B cell (primary cell): ENCODE data around the gene PDAP1. TPM values are rescaled to one million over a fixed set of nuclear protein-coding genes. Genes with fewer than 3 reads are reported as not detected.
A peak's percentile ranks its signal among the peaks of the same experiment; 100 is the strongest.

ENCODE experiments used
- ATAC-seq: fragments of 200-7000 bp; cut with Tn5 transposase; one replicate; pipeline ENCODE4 v1.10.0; 2021; ENCODE audit warnings: low read depth, mild to moderate bottlenecking, moderate number of reproducible peaks, moderate library complexity
- CTCF ChIA-PET: fragments of 350-600 bp; sonication (Branson Sonifier 250); formaldehyde crosslinking; loops from one replicate; lab custom pipeline; 2021; ENCODE audit warnings: antibody characterized with exemption, inconsistent platforms; lab: Charles Lee
- POLR2A ChIA-PET: fragments of 350-600 bp; sonication (Branson Sonifier 250); formaldehyde crosslinking; loops from one replicate; lab custom pipeline; 2021; ENCODE audit warnings: antibody characterized with exemption; lab: Charles Lee
- DNase-seq: peaks from one replicate; pipeline ENCODE4 v3.0.0; 2013
- H2AFZ ChIP-seq: 2 replicates; pipeline ENCODE4 v1.6.1; 2012; ENCODE audit warnings: mild to moderate bottlenecking, low read depth, low read length; ENCODE audit not compliant: insufficient read depth, poor library complexity, severe bottlenecking
- H3K27ac ChIP-seq, 2 donors: 1 replicate in 1 of 2; 2 replicates in 1 of 2; pipeline ENCODE4 v1.5.1; 2012 to 2013; ENCODE audit warnings: low read length in 2 of 2, mild to moderate bottlenecking in 2 of 2, moderate library complexity in 1 of 2
- H3K27me3 ChIP-seq, 4 experiments: fragments of 200-600 bp in 1 of 4; sonication (generic) in 1 of 4; replicated peaks in 1 of 4; 1 replicate in 2 of 4; 2 replicates in 2 of 4; pipeline versions ENCODE4 v1.6.1 to v1.7.0; 2013 to 2016; ENCODE audit warnings: low read length in 3 of 4, mild to moderate bottlenecking in 2 of 4, mixed read lengths in 1 of 4, moderate library complexity in 1 of 4; ENCODE audit not compliant: insufficient read depth in 4 of 4, control insufficient read depth in 3 of 4; ENCODE audit errors: control extremely low read depth in 1 of 4
- H3K36me3 ChIP-seq, 2 experiments: replicated peaks in 1 of 2; 1 replicate in 1 of 2; 2 replicates in 1 of 2; pipeline versions ENCODE4 v1.6.1 to v1.7.1; 2013; ENCODE audit warnings: low read length in 1 of 2; ENCODE audit not compliant: insufficient read depth in 2 of 2, control insufficient read depth in 1 of 2; ENCODE audit errors: control extremely low read depth in 1 of 2, extremely low read depth in 1 of 2
- H3K4me1 ChIP-seq, 2 donors: fragments of 200-600 bp in 1 of 2; sonication (generic) in 1 of 2; 1 replicate in 1 of 2; 2 replicates in 1 of 2; pipeline versions ENCODE4 v1.5.1 to v1.6.1; 2013 to 2017; ENCODE audit warnings: low read length in 2 of 2; ENCODE audit not compliant: control insufficient read depth in 2 of 2, insufficient read depth in 2 of 2
- H3K4me2 ChIP-seq: replicated peaks from 2 replicates; pipeline ENCODE3; 2012; ENCODE audit warnings: mild to moderate bottlenecking, low read depth, low read length; ENCODE audit not compliant: poor library complexity, severe bottlenecking
- H3K4me3 ChIP-seq, 5 experiments: fragments of 200-600 bp in 1 of 5; sonication (generic) in 1 of 5; 1 replicate in 3 of 5; 2 replicates in 2 of 5; pipeline versions ENCODE4 v1.5.1 to v1.7.0; 2011 to 2016; ENCODE audit warnings: low read length in 4 of 5, mild to moderate bottlenecking in 4 of 5, low read depth in 2 of 5, control low read depth in 1 of 5, moderate library complexity in 1 of 5; ENCODE audit not compliant: insufficient read depth in 1 of 5; ENCODE audit errors: control extremely low read depth in 1 of 5, extremely low read depth in 1 of 5
- H3K79me2 ChIP-seq: fragments of 200-600 bp; sonication (generic); one replicate; pipeline ENCODE4 v1.6.0; 2016; ENCODE audit warnings: low read length; ENCODE audit not compliant: control insufficient read depth, insufficient read depth
- H3K9ac ChIP-seq: fragments of 200-600 bp; sonication (generic); 2 replicates; pipeline ENCODE4 v1.6.1; 2017; ENCODE audit warnings: mild to moderate bottlenecking, low read length, moderate library complexity
- H3K9me3 ChIP-seq, 3 donors: one replicate each; pipeline versions ENCODE4 v1.6.1 to v1.7.1; 2013; ENCODE audit warnings: low read length in 2 of 3; ENCODE audit not compliant: control insufficient read depth in 2 of 3, insufficient read depth in 1 of 3; ENCODE audit errors: control extremely low read depth in 1 of 3
- H4K20me1 ChIP-seq: 2 replicates; pipeline ENCODE4 v1.6.0; 2012; ENCODE audit warnings: mild to moderate bottlenecking, low read length; ENCODE audit not compliant: insufficient read depth, control insufficient read depth, poor library complexity, severe bottlenecking
- H3K27ac Mint-ChIP-seq: one replicate; pipeline ENCODE4 v1.8.0; 2021; ENCODE audit warnings: mixed read lengths
- H3K27me3 Mint-ChIP-seq: one replicate; pipeline ENCODE4 v1.8.0; 2021; ENCODE audit warnings: mixed read lengths
- H3K4me1 Mint-ChIP-seq: one replicate; pipeline ENCODE4 v1.8.0; 2021; ENCODE audit warnings: mixed read lengths
- H3K4me3 Mint-ChIP-seq: one replicate; pipeline ENCODE4 v1.8.0; 2021; ENCODE audit warnings: mixed read lengths
- H3K9me3 Mint-ChIP-seq: one replicate; pipeline ENCODE4 v1.8.0; 2022; ENCODE audit warnings: mixed read lengths; ENCODE audit not compliant: insufficient read depth
- EZH2 ChIP-seq: IDR thresholded peaks from 2 replicates; pipeline ENCODE4 v1.6.1; 2012; ENCODE audit warnings: borderline replicate concordance, low read depth, mild to moderate bottlenecking, moderate library complexity, low read length; ENCODE audit not compliant: insufficient read depth, poor library complexity, severe bottlenecking
- WGBS: methylation state at CpG from one replicate; pipeline ENCODE4 v1.1.5; 2013; ENCODE audit warnings: missing lambda C conversion rate; ENCODE audit not compliant: insufficient coverage; 5-methylcytosine and 5-hydroxymethylcytosine counted together
- intact Hi-C: fragments of 100-400 bp; cut with micrococcal nuclease; formaldehyde crosslinking; loops from one replicate; pipeline ENCODE4 v1.10.0; 2022
- polyA plus RNA-seq: library from polyadenylated mRNA; depleted of rRNA; stranded (reverse); fragments of >200 nt; gene quantifications from 2 replicates; pipeline ENCODE4 v1.2.3, GENCODE V29; 2012
- total RNA-seq, 2 donors: library from RNA; stranded (reverse); fragments of 120-200 nt in 1 of 2; gene quantifications; 1 replicate in 1 of 2; 2 replicates in 1 of 2; pipeline versions ENCODE4 v1.2.3 to v1.2.4, GENCODE V29; 2013 to 2022
- TF ChIP-seq, protein P1 (sequence below): fragments of 200-600 bp; IDR thresholded peaks from one replicate; pipeline ENCODE4 v1.8.0; 2022; ENCODE audit warnings: antibody characterized with exemption, mild to moderate bottlenecking

PDAP1 gene
- total and polyA plus RNA-seq, 2 donors (not counting 1 experiment from before 2014, with no cell fraction given), result 19.2 to 60.4 TPM

DNA sequence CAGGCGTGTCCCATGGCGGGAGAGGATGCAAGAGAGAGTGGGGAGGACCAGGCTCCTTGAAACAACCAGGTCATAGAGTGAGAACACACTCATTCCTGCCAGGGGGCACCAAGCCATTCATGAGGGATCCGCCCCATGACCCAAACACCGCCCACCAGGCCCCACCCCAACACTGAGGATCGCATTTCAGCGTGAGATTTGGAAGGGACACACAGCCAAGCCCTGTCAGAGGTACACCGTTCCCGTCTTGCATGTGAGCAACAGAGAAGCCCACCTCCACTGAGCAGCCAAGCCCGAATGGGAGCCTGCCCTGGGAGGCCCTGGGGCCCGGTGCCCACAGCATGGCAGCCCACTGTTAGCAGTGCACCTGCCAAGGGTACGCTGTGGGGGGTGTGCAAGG lies 41.8 kb downstream of the PDAP1 start:
- Histone ChIP-seq H3K9ac (no peak overlapping the region), H3K79me2 (no peaks in the 10 kb centered on the region), H3K27ac (no peak overlapping the region), H4K20me1 (peaks cover 10% of the 10 kb centered on the region), H3K4me2 (no peak overlapping the region), H2AFZ (no peak overlapping the region), H3K9me3 (no peaks in the 10 kb centered on the region), H3K36me3 (peaks cover 0 to 37% of the 10 kb centered on the region in 2 experiments), H3K4me1 (no peaks in the 10 kb centered on the region), H3K27me3 (no peaks in the 10 kb centered on the region), H3K4me3 (no peak overlapping the region)
- H3K9me3 Mint-ChIP-seq, result no peaks in the 10 kb centered on the region
- no peaks in the 10 kb centered on the region for H3K27me3 Mint-ChIP-seq
- no peak overlapping the region for H3K4me3 Mint-ChIP-seq
- peaks cover 1% of the 10 kb centered on the region for H3K4me1 Mint-ChIP-seq
- POLR2A ChIA-PET, result no interaction called here
- no peak for ATAC-seq
- no peak for TF ChIP-seq EZH2
- TF ChIP-seq, protein P1, sequence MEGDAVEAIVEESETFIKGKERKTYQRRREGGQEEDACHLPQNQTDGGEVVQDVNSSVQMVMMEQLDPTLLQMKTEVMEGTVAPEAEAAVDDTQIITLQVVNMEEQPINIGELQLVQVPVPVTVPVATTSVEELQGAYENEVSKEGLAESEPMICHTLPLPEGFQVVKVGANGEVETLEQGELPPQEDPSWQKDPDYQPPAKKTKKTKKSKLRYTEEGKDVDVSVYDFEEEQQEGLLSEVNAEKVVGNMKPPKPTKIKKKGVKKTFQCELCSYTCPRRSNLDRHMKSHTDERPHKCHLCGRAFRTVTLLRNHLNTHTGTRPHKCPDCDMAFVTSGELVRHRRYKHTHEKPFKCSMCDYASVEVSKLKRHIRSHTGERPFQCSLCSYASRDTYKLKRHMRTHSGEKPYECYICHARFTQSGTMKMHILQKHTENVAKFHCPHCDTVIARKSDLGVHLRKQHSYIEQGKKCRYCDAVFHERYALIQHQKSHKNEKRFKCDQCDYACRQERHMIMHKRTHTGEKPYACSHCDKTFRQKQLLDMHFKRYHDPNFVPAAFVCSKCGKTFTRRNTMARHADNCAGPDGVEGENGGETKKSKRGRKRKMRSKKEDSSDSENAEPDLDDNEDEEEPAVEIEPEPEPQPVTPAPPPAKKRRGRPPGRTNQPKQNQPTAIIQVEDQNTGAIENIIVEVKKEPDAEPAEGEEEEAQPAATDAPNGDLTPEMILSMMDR, result no peak
- CTCF ChIA-PET, result interaction anchor here (0.7 to 5.6 kb wide), 7 partner anchors 20 to 72 kb away, joined by 3 to 38 read pairs (median 19); partner anchors contain the start of genes BUD31, CPSF4, PDAP1 and PTCD1
- intact Hi-C loops, result no loop called here
- 94% methylated on average over 10 of the region's 11 CpGs for WGBS
- H3K27ac Mint-ChIP-seq, result no peak overlapping the region
- no peak for DNase-seq

DNA sequence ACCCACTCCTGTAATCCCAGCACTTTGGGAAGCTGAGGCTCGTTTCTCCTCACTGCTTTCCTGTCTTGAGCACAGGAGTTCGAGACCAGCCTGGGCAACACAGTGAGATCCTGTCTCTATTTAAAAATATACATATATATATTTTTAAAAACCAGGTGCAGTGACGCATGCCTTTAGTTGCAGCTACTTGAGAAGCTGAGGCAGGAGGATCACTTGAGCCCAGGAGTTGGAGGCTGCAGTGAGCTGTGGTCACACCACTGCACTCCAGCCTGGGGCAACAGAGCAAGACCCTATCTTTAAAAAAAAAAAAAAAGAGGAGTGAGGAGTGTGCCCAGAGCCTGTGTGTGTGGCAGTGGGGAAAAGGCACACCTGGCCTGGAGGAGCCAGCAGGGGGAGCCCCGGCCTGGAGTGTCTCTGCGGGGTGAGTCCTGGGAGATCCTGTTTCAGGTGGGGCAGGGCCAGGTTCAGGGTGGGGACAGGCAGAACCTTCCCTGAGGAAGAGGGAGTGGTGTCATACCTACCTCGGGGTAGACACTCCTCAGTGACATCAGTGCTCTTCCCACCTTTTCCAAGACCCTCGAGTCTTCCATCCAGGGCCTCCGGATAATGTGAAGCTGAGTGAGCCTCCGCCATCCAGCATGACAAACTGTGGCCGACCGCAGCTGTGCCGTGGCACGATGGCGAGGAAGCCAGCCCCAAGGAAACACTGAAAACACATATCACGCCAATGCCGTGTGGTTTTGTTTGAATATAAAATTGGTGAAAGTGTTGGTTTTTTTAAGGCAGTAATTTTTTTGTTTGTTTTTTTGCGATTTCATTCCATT lies 42.9 kb downstream of the PDAP1 start:
- H3K9me3 ChIP-seq, result no peaks in the 10 kb centered on the region
- Mint-ChIP-seq H3K4me1 (peaks cover 1% of the 10 kb centered on the region), H3K9me3 (no peaks in the 10 kb centered on the region), H3K27me3 (no peaks in the 10 kb centered on the region), H3K4me3 (no peak overlapping the region), H3K27ac (no peak overlapping the region)
- intact Hi-C loops, result loop anchor here (1.0 kb wide), 2 partner anchors 22 to 43 kb away; partner anchors contain the start of genes BUD31 and PDAP1
- H3K9ac ChIP-seq, result no peak overlapping the region
- H3K4me1 ChIP-seq, result no peaks in the 10 kb centered on the region
- H3K36me3 ChIP-seq, result peaks cover 0 to 48% of the 10 kb centered on the region in 2 experiments
- H2AFZ ChIP-seq, result no peak overlapping the region
- peaks cover 10% of the 10 kb centered on the region for H4K20me1 ChIP-seq
- TF ChIP-seq EZH2, result no peak
- TF ChIP-seq, protein P1, result peak; percentile 76
- H3K79me2 ChIP-seq, result no peaks in the 10 kb centered on the region
- ATAC-seq (peak; percentile 96), DNase-seq (peak; percentile 73)
- H3K27ac ChIP-seq, result no peak overlapping the region
- H3K4me2 ChIP-seq, result no peak overlapping the region
- H3K4me3 ChIP-seq, result no peak overlapping the region
- ChIA-PET POLR2A (interaction anchor here (0.9 kb wide), 1 partner anchor 9 kb away, joined by 3 read pairs; the partner anchor contains the start of gene ARPC1B), CTCF (interaction anchor here (0.7 to 5.6 kb wide), 14 partner anchors 14 to 995 kb away, joined by 3 to 38 read pairs (median 5); partner anchors contain the start of genes BUD31, CPSF4, PDAP1 and PTCD1)
- H3K27me3 ChIP-seq, result no peaks in the 10 kb centered on the region
- 89% methylated on average over 10 of the region's 17 CpGs for WGBS
